ENCODE data around the gene UBE2I.

DNA sequence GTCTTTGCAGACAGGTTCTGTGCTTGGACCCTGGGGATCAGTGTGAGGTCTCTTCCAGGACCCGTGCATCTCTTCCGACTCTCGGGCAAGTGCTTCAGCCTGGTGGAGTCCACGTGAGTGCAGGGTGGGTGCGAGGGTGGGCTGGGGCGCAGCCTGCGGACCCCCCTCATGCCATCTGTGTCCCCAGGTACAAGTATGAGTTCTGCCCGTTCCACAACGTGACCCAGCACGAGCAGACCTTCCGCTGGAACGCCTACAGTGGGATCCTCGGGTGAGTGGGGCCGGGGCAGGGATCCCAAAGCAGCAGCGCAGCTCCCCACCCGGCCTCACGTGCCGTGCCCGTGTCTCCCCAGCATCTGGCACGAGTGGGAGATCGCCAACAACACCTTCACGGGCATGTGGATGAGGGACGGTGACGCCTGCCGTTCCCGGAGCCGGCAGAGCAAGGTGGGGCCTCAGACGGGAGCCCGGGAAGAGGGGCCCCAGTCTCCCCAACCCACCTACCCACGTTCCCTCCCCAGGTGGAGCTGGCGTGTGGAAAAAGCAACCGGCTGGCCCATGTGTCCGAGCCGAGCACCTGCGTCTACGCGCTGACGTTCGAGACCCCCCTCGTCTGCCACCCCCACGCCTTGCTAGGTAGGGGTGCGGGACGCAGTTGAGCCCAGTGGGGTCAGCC, 52.4 kb downstream of the UBE2I start:
- TF ChIP-seq, protein P1, sequence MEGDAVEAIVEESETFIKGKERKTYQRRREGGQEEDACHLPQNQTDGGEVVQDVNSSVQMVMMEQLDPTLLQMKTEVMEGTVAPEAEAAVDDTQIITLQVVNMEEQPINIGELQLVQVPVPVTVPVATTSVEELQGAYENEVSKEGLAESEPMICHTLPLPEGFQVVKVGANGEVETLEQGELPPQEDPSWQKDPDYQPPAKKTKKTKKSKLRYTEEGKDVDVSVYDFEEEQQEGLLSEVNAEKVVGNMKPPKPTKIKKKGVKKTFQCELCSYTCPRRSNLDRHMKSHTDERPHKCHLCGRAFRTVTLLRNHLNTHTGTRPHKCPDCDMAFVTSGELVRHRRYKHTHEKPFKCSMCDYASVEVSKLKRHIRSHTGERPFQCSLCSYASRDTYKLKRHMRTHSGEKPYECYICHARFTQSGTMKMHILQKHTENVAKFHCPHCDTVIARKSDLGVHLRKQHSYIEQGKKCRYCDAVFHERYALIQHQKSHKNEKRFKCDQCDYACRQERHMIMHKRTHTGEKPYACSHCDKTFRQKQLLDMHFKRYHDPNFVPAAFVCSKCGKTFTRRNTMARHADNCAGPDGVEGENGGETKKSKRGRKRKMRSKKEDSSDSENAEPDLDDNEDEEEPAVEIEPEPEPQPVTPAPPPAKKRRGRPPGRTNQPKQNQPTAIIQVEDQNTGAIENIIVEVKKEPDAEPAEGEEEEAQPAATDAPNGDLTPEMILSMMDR (IDR thresholded peaks at IDR 0.05; ENCODE audit: low read depth, low read length) = no peak
- no peak for TF ChIP-seq EZH2phosphoT487 (IDR thresholded peaks at IDR 0.05; ENCODE audit: low read depth)
